Peyer's patch (tissue), 4 donors: ENCODE measurements around the gene BEST1.
A peak's percentile ranks its signal among the peaks of the same experiment; 100 is the strongest.

Source experiments
- CTCF ChIP-seq, 6 experiments: fragments of 450-650 bp in 4 of 6; fragments of 200-600 bp in 2 of 6; sonication (generic) in 1 of 6; IDR thresholded peaks; one replicate each; pipeline ENCODE4 v1.5.1; 2017 to 2019; ENCODE audit warnings: antibody characterized with exemption in 6 of 6, mild to moderate bottlenecking in 3 of 6, moderate library complexity in 1 of 6
- POLR2A ChIP-seq, 2 donors: fragments of 450-650 bp; IDR thresholded peaks; one replicate each; pipeline ENCODE4 v1.5.1; 2017; ENCODE audit warnings: antibody characterized with exemption in 2 of 2, mild to moderate bottlenecking in 2 of 2, moderate library complexity in 2 of 2

GRCh38 chr11:61971248-61972111, 21.3 kb downstream of the BEST1 start:
- peak in 1 of 2 donors; percentile 31 for TF ChIP-seq POLR2A (IDR thresholded peaks at IDR 0.05)
- TF ChIP-seq CTCF (IDR thresholded peaks at IDR 0.05) = no peak
